WTC11 (cell line): ENCODE data around the gene TMEM86B.

Source experiments
- ATF3 ChIP-seq: sonication (generic); formaldehyde crosslinking; conservative IDR thresholded peaks from 2 replicates; pipeline ENCODE4 v1.8.1; 2022; ENCODE audit warnings: mild to moderate bottlenecking, missing genetic modification reagents
- CTCF ChIP-seq: fragments of 200-600 bp; IDR thresholded peaks from 2 replicates; pipeline ENCODE4 v1.8.0; 2022; ENCODE audit warnings: antibody characterized with exemption
- MAX ChIP-seq: sonication (generic); formaldehyde crosslinking; IDR thresholded peaks from 2 replicates; pipeline ENCODE4 v1.8.0; 2022; ENCODE audit warnings: mild to moderate bottlenecking, missing genetic modification reagents
- TEAD4 ChIP-seq: sonication (generic); formaldehyde crosslinking; IDR thresholded peaks from 2 replicates; pipeline ENCODE4 v1.8.0; 2022; ENCODE audit warnings: mild to moderate bottlenecking, missing genetic modification reagents
- ZNF121 ChIP-seq: sonication (generic); formaldehyde crosslinking; IDR thresholded peaks from 2 replicates; pipeline ENCODE4 v1.8.0; 2023; ENCODE audit warnings: missing genetic modification reagents
- TF ChIP-seq, protein P1 (sequence below): sonication (generic); formaldehyde crosslinking; conservative IDR thresholded peaks from 2 replicates; pipeline ENCODE4 v1.8.1; 2023; ENCODE audit warnings: mild to moderate bottlenecking, low read depth, missing genetic modification reagents, moderate library complexity
- TF ChIP-seq, protein P2 (sequence below): fragments of 250-450 bp; sonication (Bioruptor Pico); IDR thresholded peaks from 2 replicates; pipeline ENCODE4 v1.9.0; 2021; ENCODE audit warnings: mild to moderate bottlenecking, borderline replicate concordance

DNA sequence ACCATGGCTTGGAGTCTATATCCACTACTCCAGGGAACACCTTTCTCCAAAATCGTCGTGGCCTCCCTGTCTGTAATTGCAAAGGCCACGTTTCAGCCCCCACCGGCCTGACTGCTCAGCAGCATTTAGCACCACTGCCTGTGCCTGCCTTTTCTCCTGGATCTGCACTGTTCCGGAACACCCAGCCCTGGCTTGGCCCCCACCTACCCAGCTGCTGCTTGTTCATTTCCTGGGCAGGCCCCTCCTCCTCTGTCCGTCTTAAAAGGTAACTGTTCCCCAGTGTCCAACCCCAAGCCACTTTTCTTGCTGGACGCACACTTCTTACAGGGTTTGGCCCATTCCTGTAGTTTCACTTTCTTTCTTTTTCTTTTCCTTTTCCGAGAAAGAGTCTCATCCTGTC is 39.9 kb downstream of the TMEM86B start:
- TF ChIP-seq, protein P1, sequence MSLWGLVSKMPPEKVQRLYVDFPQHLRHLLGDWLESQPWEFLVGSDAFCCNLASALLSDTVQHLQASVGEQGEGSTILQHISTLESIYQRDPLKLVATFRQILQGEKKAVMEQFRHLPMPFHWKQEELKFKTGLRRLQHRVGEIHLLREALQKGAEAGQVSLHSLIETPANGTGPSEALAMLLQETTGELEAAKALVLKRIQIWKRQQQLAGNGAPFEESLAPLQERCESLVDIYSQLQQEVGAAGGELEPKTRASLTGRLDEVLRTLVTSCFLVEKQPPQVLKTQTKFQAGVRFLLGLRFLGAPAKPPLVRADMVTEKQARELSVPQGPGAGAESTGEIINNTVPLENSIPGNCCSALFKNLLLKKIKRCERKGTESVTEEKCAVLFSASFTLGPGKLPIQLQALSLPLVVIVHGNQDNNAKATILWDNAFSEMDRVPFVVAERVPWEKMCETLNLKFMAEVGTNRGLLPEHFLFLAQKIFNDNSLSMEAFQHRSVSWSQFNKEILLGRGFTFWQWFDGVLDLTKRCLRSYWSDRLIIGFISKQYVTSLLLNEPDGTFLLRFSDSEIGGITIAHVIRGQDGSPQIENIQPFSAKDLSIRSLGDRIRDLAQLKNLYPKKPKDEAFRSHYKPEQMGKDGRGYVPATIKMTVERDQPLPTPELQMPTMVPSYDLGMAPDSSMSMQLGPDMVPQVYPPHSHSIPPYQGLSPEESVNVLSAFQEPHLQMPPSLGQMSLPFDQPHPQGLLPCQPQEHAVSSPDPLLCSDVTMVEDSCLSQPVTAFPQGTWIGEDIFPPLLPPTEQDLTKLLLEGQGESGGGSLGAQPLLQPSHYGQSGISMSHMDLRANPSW (CRISPR knock-in tag), result no peak
- TF ChIP-seq, protein P2, sequence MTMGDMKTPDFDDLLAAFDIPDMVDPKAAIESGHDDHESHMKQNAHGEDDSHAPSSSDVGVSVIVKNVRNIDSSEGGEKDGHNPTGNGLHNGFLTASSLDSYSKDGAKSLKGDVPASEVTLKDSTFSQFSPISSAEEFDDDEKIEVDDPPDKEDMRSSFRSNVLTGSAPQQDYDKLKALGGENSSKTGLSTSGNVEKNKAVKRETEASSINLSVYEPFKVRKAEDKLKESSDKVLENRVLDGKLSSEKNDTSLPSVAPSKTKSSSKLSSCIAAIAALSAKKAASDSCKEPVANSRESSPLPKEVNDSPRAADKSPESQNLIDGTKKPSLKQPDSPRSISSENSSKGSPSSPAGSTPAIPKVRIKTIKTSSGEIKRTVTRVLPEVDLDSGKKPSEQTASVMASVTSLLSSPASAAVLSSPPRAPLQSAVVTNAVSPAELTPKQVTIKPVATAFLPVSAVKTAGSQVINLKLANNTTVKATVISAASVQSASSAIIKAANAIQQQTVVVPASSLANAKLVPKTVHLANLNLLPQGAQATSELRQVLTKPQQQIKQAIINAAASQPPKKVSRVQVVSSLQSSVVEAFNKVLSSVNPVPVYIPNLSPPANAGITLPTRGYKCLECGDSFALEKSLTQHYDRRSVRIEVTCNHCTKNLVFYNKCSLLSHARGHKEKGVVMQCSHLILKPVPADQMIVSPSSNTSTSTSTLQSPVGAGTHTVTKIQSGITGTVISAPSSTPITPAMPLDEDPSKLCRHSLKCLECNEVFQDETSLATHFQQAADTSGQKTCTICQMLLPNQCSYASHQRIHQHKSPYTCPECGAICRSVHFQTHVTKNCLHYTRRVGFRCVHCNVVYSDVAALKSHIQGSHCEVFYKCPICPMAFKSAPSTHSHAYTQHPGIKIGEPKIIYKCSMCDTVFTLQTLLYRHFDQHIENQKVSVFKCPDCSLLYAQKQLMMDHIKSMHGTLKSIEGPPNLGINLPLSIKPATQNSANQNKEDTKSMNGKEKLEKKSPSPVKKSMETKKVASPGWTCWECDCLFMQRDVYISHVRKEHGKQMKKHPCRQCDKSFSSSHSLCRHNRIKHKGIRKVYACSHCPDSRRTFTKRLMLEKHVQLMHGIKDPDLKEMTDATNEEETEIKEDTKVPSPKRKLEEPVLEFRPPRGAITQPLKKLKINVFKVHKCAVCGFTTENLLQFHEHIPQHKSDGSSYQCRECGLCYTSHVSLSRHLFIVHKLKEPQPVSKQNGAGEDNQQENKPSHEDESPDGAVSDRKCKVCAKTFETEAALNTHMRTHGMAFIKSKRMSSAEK (CRISPR knock-in tag), result no peak
- no peak for TF ChIP-seq TEAD4
- no peak for TF ChIP-seq ZNF121 (CRISPR knock-in tag)
- TF ChIP-seq ATF3, result no peak
- TF ChIP-seq CTCF, result no peak
- no peak for TF ChIP-seq MAX (CRISPR knock-in tag)
